Measurements from ENCODE around the gene TMPRSS11E. TPM values are rescaled to one million over a fixed set of nuclear protein-coding genes. Genes with fewer than 3 reads are reported as not detected.

The TMPRSS11E gene
- polyA plus RNA-seq, 3 donors from 2014 or later = 0.27 to 0.28 TPM; not detected in 1

Other genes with a start within 250 kb of the TMPRSS11E start
- not detected for gene TMPRSS11B, start 201.8 kb upstream of the TMPRSS11E start, polyA plus RNA-seq
- 10 to 100 TPM in 2 of 3 donors, 1 to 10 TPM in 1; 4.9 to 53.9 (median 24.1) TPM for gene YTHDC1, start 97.4 kb upstream of the TMPRSS11E start, polyA plus RNA-seq
- not detected for gene UGT2B17, start 128.9 kb downstream of the TMPRSS11E start, polyA plus RNA-seq
- not detected for gene UGT2B15, start 223.2 kb downstream of the TMPRSS11E start, polyA plus RNA-seq

All from immature natural killer cell (primary cell).